IMR-90 (cell line): ENCODE data around the gene ZBTB44. TPM values are rescaled to one million over a fixed set of nuclear protein-coding genes. Genes with fewer than 3 reads are reported as not detected.

Source experiments
- ATAC-seq: fragments of 200-7000 bp; cut with Tn5 transposase; 2 replicates; pipeline ENCODE4 v1.9.1; 2020; ENCODE audit warnings: low read depth, mild to moderate bottlenecking, moderate library complexity
- BruUV-seq: library from RNA; stranded (reverse); fragments of 400-500 nt; replicated peaks from 2 replicates; lab custom pipeline; 2021; lab: Mats Ljungman, UMichigan
- CTCF ChIA-PET: fragments of 300-600 bp; formaldehyde crosslinking; extraction: SDS; loops from one replicate; lab custom pipeline; 2021; ENCODE audit warnings: antibody characterized with exemption; lab: Yijun Ruan, JAX
- POLR2A ChIA-PET: fragments of 300-600 bp; sonication (Branson Sonifier 250); formaldehyde crosslinking; loops from one replicate; lab custom pipeline; 2022; ENCODE audit warnings: antibody characterized with exemption; ENCODE audit not compliant: unreplicated experiment; lab: Charles Lee
- DNase-seq: peaks from one replicate; pipeline ENCODE4 v3.0.0; 2013
- H2AFZ ChIP-seq: replicated peaks from 2 replicates; pipeline ENCODE3; 2013; ENCODE audit warnings: low read length, mild to moderate bottlenecking; ENCODE audit not compliant: poor library complexity
- H2AK5ac ChIP-seq: 2 replicates; pipeline ENCODE4 v1.6.1; 2013; ENCODE audit warnings: low read depth, low read length, inconsistent platforms
- H2AK9ac ChIP-seq: replicated peaks from 2 replicates; pipeline ENCODE3; 2013; ENCODE audit warnings: mild to moderate bottlenecking, low read depth, low read length, moderate library complexity; ENCODE audit not compliant: poor library complexity
- H2BK120ac ChIP-seq: 2 replicates; pipeline ENCODE4 v1.6.1; 2013; ENCODE audit warnings: low read depth, low read length, inconsistent platforms
- H2BK15ac ChIP-seq: 3 replicates; pipeline ENCODE4 v1.6.1; 2013; ENCODE audit warnings: low read depth, low read length, inconsistent platforms
- H2BK20ac ChIP-seq: 2 replicates; pipeline ENCODE4 v1.6.1; 2013; ENCODE audit warnings: low read depth, mild to moderate bottlenecking, inconsistent platforms, low read length, moderate library complexity
- H2BK5ac ChIP-seq: 2 replicates; pipeline ENCODE4 v1.6.1; 2013; ENCODE audit warnings: mild to moderate bottlenecking, low read depth, low read length, inconsistent platforms; ENCODE audit not compliant: poor library complexity, severe bottlenecking
- H3K14ac ChIP-seq: replicated peaks from 2 replicates; pipeline ENCODE4 v1.6.1; 2013; ENCODE audit warnings: low read depth, low read length, inconsistent platforms
- H3K18ac ChIP-seq: 2 replicates; pipeline ENCODE4 v1.6.1; 2013; ENCODE audit warnings: low read depth, low read length, control low read depth
- H3K23ac ChIP-seq: 2 replicates; pipeline ENCODE4 v1.6.1; 2013; ENCODE audit warnings: low read depth, low read length, inconsistent platforms
- H3K27ac ChIP-seq: 2 replicates; pipeline ENCODE4 v1.5.1; 2013; ENCODE audit warnings: mild to moderate bottlenecking, control low read depth, low read length; ENCODE audit not compliant: insufficient read depth
- H3K27me3 ChIP-seq: 2 replicates; pipeline ENCODE4 v1.6.1; 2013; ENCODE audit warnings: low read length; ENCODE audit not compliant: control insufficient read depth, insufficient read depth
- H3K36me3 ChIP-seq: 2 replicates; pipeline ENCODE4 v1.6.1; 2013; ENCODE audit warnings: low read length, mixed read lengths; ENCODE audit not compliant: control insufficient read depth, insufficient read depth
- H3K4ac ChIP-seq: 2 replicates; pipeline ENCODE4 v1.6.1; 2013; ENCODE audit warnings: low read depth, low read length, inconsistent platforms
- H3K4me1 ChIP-seq: 2 replicates; pipeline ENCODE4 v1.6.1; 2013; ENCODE audit warnings: low read length, mixed read lengths; ENCODE audit not compliant: control insufficient read depth, insufficient read depth
- H3K4me2 ChIP-seq: 2 replicates; pipeline ENCODE4 v1.6.1; 2013; ENCODE audit warnings: low read depth, mild to moderate bottlenecking, control low read depth, low read length, moderate library complexity
- H3K4me3 ChIP-seq: 2 replicates; pipeline ENCODE4 v1.5.1; 2013; ENCODE audit warnings: low read depth, mild to moderate bottlenecking, control low read depth, low read length, moderate library complexity; ENCODE audit not compliant: insufficient read depth
- H3K56ac ChIP-seq: 2 replicates; pipeline ENCODE4 v1.6.1; 2013; ENCODE audit warnings: low read length, inconsistent platforms; ENCODE audit not compliant: insufficient read depth; ENCODE audit errors: extremely low read depth
- H3K79me1 ChIP-seq, 2 experiments: 2 replicates each; pipeline ENCODE4 v1.6.1; 2013; ENCODE audit warnings: low read length in 2 of 2, inconsistent platforms in 1 of 2, low read depth in 1 of 2
- H3K9ac ChIP-seq: 2 replicates; pipeline ENCODE4 v1.6.1; 2013; ENCODE audit warnings: low read depth, low read length, control low read depth
- H3K9me1 ChIP-seq: 2 replicates; pipeline ENCODE4 v1.6.1; 2013; ENCODE audit warnings: low read length, inconsistent platforms; ENCODE audit not compliant: insufficient read depth
- H3K9me3 ChIP-seq: 2 replicates; pipeline ENCODE4 v1.6.1; 2013; ENCODE audit warnings: low read length; ENCODE audit not compliant: control insufficient read depth, insufficient read depth
- H4K20me1 ChIP-seq: 2 replicates; pipeline ENCODE4 v1.6.1; 2013; ENCODE audit warnings: low read length, inconsistent platforms; ENCODE audit not compliant: insufficient read depth
- H4K5ac ChIP-seq: 2 replicates; pipeline ENCODE4 v1.6.1; 2013; ENCODE audit warnings: mild to moderate bottlenecking, low read depth, low read length, control low read depth
- H4K8ac ChIP-seq, 2 experiments: 2 replicates each; pipeline ENCODE4 v1.6.1; 2013; ENCODE audit warnings: low read depth in 2 of 2, low read length in 2 of 2, control low read depth in 1 of 2, inconsistent platforms in 1 of 2
- H4K91ac ChIP-seq: 2 replicates; pipeline ENCODE4 v1.6.1; 2013; ENCODE audit warnings: low read depth, low read length, inconsistent platforms; ENCODE audit not compliant: insufficient read depth
- BHLHE40 ChIP-seq: fragments of 150-350 bp; IDR thresholded peaks from 2 replicates; pipeline ENCODE4 v1.6.1; 2016; ENCODE audit warnings: mild to moderate bottlenecking, low read depth, low read length
- CEBPB ChIP-seq: IDR thresholded peaks from 2 replicates; pipeline ENCODE4 v1.6.1; 2012; ENCODE audit warnings: low read depth, low read length, improper control_type of control experiment
- CHD1 ChIP-seq: IDR thresholded peaks from 2 replicates; pipeline ENCODE4 v1.6.1; 2012; ENCODE audit warnings: low read depth, low read length, improper control_type of control experiment
- FOS ChIP-seq: fragments of 150-350 bp; IDR thresholded peaks from 2 replicates; pipeline ENCODE4 v1.6.1; 2016; ENCODE audit warnings: low read depth, low read length
- MAFK ChIP-seq: IDR thresholded peaks from 2 replicates; pipeline ENCODE4 v1.6.1; 2012; ENCODE audit warnings: low read depth, low read length, improper control_type of control experiment
- MAZ ChIP-seq: IDR thresholded peaks from 2 replicates; pipeline ENCODE4 v1.6.1; 2012; ENCODE audit warnings: low read depth, mild to moderate bottlenecking, low read length, improper control_type of control experiment, moderate library complexity, borderline replicate concordance
- MXI1 ChIP-seq: IDR thresholded peaks from 2 replicates; pipeline ENCODE4 v1.6.1; 2012; ENCODE audit warnings: low read depth, mild to moderate bottlenecking, low read length, moderate library complexity, borderline replicate concordance
- NFE2L2 ChIP-seq: fragments of 150-350 bp; IDR thresholded peaks from 2 replicates; pipeline ENCODE4 v1.6.1; 2016; ENCODE audit warnings: low read depth, mild to moderate bottlenecking, low read length
- POLR2A ChIP-seq: IDR thresholded peaks from 2 replicates; pipeline ENCODE4 v1.6.1; 2012; ENCODE audit warnings: mild to moderate bottlenecking, low read depth, low read length
- RCOR1 ChIP-seq: IDR thresholded peaks from 2 replicates; pipeline ENCODE4 v1.6.1; 2012; ENCODE audit warnings: mild to moderate bottlenecking, low read length, improper control_type of control experiment; ENCODE audit not compliant: insufficient replicate concordance
- RFX5 ChIP-seq: IDR thresholded peaks from 2 replicates; pipeline ENCODE4 v1.8.0; 2012; ENCODE audit warnings: low read depth, mild to moderate bottlenecking, low read length, moderate library complexity
- WGBS, 2 experiments: methylation state at CpG; one replicate each; pipeline versions ENCODE4 v1.1.5 to v1.1.7; 2013; ENCODE audit warnings: missing lambda C conversion rate in 2 of 2; ENCODE audit not compliant: insufficient read length in 1 of 2; ENCODE audit errors: extremely low coverage in 2 of 2; 5-methylcytosine and 5-hydroxymethylcytosine counted together
- dilution Hi-C: fragments of 300-500 bp; cut with HindIII; formaldehyde crosslinking; loops from one replicate; pipeline ENCODE4 v1.14.3; 2018; ENCODE audit warnings: low sequenced_read_pairs; ENCODE audit not compliant: unreplicated experiment
- in situ Hi-C: fragments of 300-500 bp; cut with MboI; formaldehyde crosslinking; loops from 3 replicates; pipeline ENCODE4 v1.14.3; 2019; ENCODE audit warnings: low sequenced_read_pairs, inconsistent platforms, mixed read lengths
- intact Hi-C: fragments of 100-400 bp; cut with micrococcal nuclease; formaldehyde crosslinking; loops from 2 replicates; pipeline ENCODE4 v1.10.0; 2022
- polyA plus RNA-seq, 3 experiments: library from polyadenylated mRNA; depleted of rRNA; stranded (reverse); fragments of >200 nt; gene quantifications; 2 replicates each; pipeline ENCODE4 v1.2.3, GENCODE V29; 2012; ENCODE audit warnings: low replicate concordance in 1 of 3
- total RNA-seq: library from RNA; depleted of rRNA; stranded (reverse); fragments of >200 nt; gene quantifications from 2 replicates; pipeline ENCODE4 v1.2.3, GENCODE V29; 2012
- TF ChIP-seq, protein P1 (sequence below): fragments of 150-350 bp; IDR thresholded peaks from 2 replicates; pipeline ENCODE4 v1.6.1; 2016; ENCODE audit warnings: low read depth, mild to moderate bottlenecking, low read length, moderate library complexity, borderline replicate concordance
- TF ChIP-seq, protein P2 (sequence below): conservative IDR thresholded peaks from 2 replicates; pipeline ENCODE4 v1.5.1; 2012; ENCODE audit warnings: mild to moderate bottlenecking, low read depth, low read length, improper control_type of control experiment

The ZBTB44 gene
- total and polyA plus RNA-seq, 2 of the 4 experiments (the other 2 are of a cell fraction) = 6.9 to 23.3 TPM

DNA sequence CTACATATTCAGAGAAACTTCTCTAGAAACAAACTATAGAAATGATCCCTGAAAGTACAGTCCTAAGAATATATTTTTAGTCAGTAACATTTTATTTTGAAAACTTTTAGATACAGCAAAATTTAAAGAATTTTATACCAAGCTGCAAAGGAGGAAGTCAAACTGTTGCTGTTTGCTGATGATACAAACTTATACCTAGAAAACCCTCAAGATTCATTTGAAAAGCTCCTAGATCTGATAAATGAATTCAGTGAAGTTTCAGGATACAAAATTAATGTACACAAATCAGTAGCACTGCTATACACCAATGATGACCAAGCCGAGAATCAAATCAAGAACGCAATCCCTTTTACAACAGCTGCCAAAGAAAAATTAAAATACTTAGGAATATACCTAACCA lies 10.1 kb downstream of the ZBTB44 start:
- ChIA-PET CTCF (no interaction called here), POLR2A (no interaction called here)
- Histone ChIP-seq H3K9me3 (no peaks in the 10 kb centered on the region), H2BK20ac (no peak overlapping the region), H3K14ac (no peak overlapping the region), H3K4me3 (no peak overlapping the region), H2BK5ac (no peak overlapping the region), H2AK9ac (no peak overlapping the region), H4K20me1 (peaks cover 3% of the 10 kb centered on the region; the same call in 1 of the 2 replicates), H3K9ac (no peak overlapping the region), H3K4ac (no peak overlapping the region), H2BK15ac (no peak overlapping the region), H3K27ac (no peak overlapping the region), H3K9me1 (no peaks in the 10 kb centered on the region), H3K27me3 (no peaks in the 10 kb centered on the region), H4K91ac (no peak overlapping the region), H3K79me1 (peaks cover 26 to 31% of the 10 kb centered on the region in 2 experiments), H4K8ac (no peak overlapping the region), H3K18ac (no peak overlapping the region), H3K56ac (no peak overlapping the region), H3K36me3 (peaks cover 4% of the 10 kb centered on the region; the same call in 1 of the 2 replicates), H3K4me1 (no peaks in the 10 kb centered on the region), H2BK120ac (no peak overlapping the region), H2AFZ (no peak overlapping the region), H2AK5ac (no peak overlapping the region), H3K4me2 (no peak overlapping the region), H4K5ac (no peak overlapping the region), H3K23ac (no peak overlapping the region)
- in situ Hi-C loops (no loop called here), intact Hi-C loops (loop anchor here (5.0 kb wide), 1 partner anchor 77 kb away; no protein-coding TSS in a partner anchor), dilution Hi-C loops (no loop called here)
- TF ChIP-seq, protein P1, sequence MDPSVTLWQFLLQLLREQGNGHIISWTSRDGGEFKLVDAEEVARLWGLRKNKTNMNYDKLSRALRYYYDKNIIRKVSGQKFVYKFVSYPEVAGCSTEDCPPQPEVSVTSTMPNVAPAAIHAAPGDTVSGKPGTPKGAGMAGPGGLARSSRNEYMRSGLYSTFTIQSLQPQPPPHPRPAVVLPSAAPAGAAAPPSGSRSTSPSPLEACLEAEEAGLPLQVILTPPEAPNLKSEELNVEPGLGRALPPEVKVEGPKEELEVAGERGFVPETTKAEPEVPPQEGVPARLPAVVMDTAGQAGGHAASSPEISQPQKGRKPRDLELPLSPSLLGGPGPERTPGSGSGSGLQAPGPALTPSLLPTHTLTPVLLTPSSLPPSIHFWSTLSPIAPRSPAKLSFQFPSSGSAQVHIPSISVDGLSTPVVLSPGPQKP = no peak
- no peak for TF ChIP-seq POLR2A
- TF ChIP-seq CEBPB = no peak
- no peak for TF ChIP-seq MAFK
- TF ChIP-seq NFE2L2 = no peak
- TF ChIP-seq FOS = no peak
- TF ChIP-seq RFX5 = no peak
- TF ChIP-seq BHLHE40 = no peak
- TF ChIP-seq, protein P2, sequence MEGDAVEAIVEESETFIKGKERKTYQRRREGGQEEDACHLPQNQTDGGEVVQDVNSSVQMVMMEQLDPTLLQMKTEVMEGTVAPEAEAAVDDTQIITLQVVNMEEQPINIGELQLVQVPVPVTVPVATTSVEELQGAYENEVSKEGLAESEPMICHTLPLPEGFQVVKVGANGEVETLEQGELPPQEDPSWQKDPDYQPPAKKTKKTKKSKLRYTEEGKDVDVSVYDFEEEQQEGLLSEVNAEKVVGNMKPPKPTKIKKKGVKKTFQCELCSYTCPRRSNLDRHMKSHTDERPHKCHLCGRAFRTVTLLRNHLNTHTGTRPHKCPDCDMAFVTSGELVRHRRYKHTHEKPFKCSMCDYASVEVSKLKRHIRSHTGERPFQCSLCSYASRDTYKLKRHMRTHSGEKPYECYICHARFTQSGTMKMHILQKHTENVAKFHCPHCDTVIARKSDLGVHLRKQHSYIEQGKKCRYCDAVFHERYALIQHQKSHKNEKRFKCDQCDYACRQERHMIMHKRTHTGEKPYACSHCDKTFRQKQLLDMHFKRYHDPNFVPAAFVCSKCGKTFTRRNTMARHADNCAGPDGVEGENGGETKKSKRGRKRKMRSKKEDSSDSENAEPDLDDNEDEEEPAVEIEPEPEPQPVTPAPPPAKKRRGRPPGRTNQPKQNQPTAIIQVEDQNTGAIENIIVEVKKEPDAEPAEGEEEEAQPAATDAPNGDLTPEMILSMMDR = no peak
- no peak for TF ChIP-seq RCOR1
- TF ChIP-seq MXI1 = no peak
- TF ChIP-seq MAZ = no peak
- no peak for TF ChIP-seq CHD1
- DNase-seq (no peak), ATAC-seq (no peak)
- WGBS, 2 experiments = no CpG with 5 or more reads among the region's 2 CpGs
- BruUV-seq = no TSS peak
